ENCODE data around the gene TMEM242. TPM values are rescaled to one million over a fixed set of nuclear protein-coding genes. Genes with fewer than 3 reads are reported as not detected.

Gene TMEM242
- total and polyA plus RNA-seq, 2 donors (not counting 1 experiment from before 2014, with no cell fraction given), result 6.3 to 24.1 TPM

DNA sequence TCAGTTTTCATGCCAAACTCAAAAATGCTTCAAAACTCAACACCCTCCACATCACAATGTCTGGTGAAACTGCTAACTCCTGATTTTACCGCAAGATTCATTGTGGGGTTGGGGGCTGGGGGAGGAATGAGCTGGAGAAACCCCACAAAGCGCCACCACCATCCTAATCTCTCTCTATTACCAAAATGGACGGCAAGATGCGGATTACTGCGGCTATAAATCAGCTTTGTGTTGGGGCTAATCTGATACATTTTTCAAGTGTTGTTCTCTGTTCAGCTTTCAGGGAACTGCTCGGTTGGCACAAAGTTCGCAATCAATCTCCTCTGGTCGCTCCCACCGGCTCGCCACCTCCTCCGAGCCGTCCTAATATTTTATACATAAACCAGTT lies 83.7 kb downstream of the TMEM242 start:
- Histone ChIP-seq H3K4me2 (replicated peaks; ENCODE audit: low read depth, low read length, poor library complexity, severe bottlenecking) (no peak overlapping the region), H2AFZ (ENCODE audit: insufficient read depth, low read depth, low read length, poor library complexity, severe bottlenecking) (no peak overlapping the region), H3K36me3 (replicated peaks in 1 of 2; ENCODE audit: control extremely low read depth in 1 of 2, control insufficient read depth in 1 of 2, extremely low read depth in 1 of 2, insufficient read depth in 2 of 2, low read length in 1 of 2) (no peaks in the 10 kb centered on the region), H3K9ac (ENCODE audit: low read length) (no peak overlapping the region), H3K27ac (ENCODE audit: low read length in 2 of 2) (no peak overlapping the region), H3K4me1 (ENCODE audit: control insufficient read depth in 2 of 2, insufficient read depth in 2 of 2, low read length in 2 of 2) (peaks cover 16 to 21% of the 10 kb centered on the region in 2 donors), H3K9me3 (ENCODE audit: control extremely low read depth in 1 of 3, control insufficient read depth in 2 of 3, insufficient read depth in 1 of 3, low read length in 2 of 3) (peaks cover 0 to 26% (median 0%) of the 10 kb centered on the region in 3 donors), H3K79me2 (ENCODE audit: control insufficient read depth, insufficient read depth, low read length) (no peaks in the 10 kb centered on the region), H3K27me3 (replicated peaks in 1 of 4; ENCODE audit: control extremely low read depth in 1 of 4, control insufficient read depth in 3 of 4, insufficient read depth in 4 of 4, low read length in 3 of 4) (peaks cover 0 to 47% (median 10%) of the 10 kb centered on the region in 4 experiments), H3K4me3 (ENCODE audit: control extremely low read depth in 1 of 5, extremely low read depth in 1 of 5, insufficient read depth in 1 of 5, low read depth in 2 of 5, low read length in 4 of 5) (no peak overlapping the region), H4K20me1 (ENCODE audit: control insufficient read depth, insufficient read depth, low read length, poor library complexity, severe bottlenecking) (no peaks in the 10 kb centered on the region)
- peaks cover 21% of the 10 kb centered on the region for H3K4me1 Mint-ChIP-seq
- 98% methylated on average over 10 of the region's 12 CpGs for WGBS (ENCODE audit: insufficient coverage)
- POLR2A ChIA-PET, result no interaction called here
- ATAC-seq (ENCODE audit: low read depth) (no peak), DNase-seq (no peak)
- H3K9me3 Mint-ChIP-seq (ENCODE audit: insufficient read depth), result no peaks in the 10 kb centered on the region
- TF ChIP-seq, protein P1, sequence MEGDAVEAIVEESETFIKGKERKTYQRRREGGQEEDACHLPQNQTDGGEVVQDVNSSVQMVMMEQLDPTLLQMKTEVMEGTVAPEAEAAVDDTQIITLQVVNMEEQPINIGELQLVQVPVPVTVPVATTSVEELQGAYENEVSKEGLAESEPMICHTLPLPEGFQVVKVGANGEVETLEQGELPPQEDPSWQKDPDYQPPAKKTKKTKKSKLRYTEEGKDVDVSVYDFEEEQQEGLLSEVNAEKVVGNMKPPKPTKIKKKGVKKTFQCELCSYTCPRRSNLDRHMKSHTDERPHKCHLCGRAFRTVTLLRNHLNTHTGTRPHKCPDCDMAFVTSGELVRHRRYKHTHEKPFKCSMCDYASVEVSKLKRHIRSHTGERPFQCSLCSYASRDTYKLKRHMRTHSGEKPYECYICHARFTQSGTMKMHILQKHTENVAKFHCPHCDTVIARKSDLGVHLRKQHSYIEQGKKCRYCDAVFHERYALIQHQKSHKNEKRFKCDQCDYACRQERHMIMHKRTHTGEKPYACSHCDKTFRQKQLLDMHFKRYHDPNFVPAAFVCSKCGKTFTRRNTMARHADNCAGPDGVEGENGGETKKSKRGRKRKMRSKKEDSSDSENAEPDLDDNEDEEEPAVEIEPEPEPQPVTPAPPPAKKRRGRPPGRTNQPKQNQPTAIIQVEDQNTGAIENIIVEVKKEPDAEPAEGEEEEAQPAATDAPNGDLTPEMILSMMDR (IDR thresholded peaks at IDR 0.05), result no peak
- no peak for TF ChIP-seq EZH2 (IDR thresholded peaks at IDR 0.05; ENCODE audit: borderline replicate concordance, insufficient read depth, low read depth, low read length, poor library complexity, severe bottlenecking)
- CTCF ChIA-PET, result no interaction called here
- H3K27me3 Mint-ChIP-seq, result peaks cover 58% of the 10 kb centered on the region
- no peak overlapping the region for H3K27ac Mint-ChIP-seq
- intact Hi-C loops (cut with micrococcal nuclease), result no loop called here
- no peak overlapping the region for H3K4me3 Mint-ChIP-seq

Other genes starting within 250 kb of the TMEM242 start
- 50.4 and 55.6 TPM in 2 replicates for gene ZDHHC14, start 57.7 kb upstream of the TMEM242 start, total RNA-seq
- 4.5 and 8.8 TPM in 2 replicates for gene ZDHHC14, start 57.7 kb upstream of the TMEM242 start, polyA plus RNA-seq